Right atrium auricular region (tissue), 2 donors: Measurements from ENCODE around the gene PSMB7. TPM values are rescaled to one million over a fixed set of nuclear protein-coding genes. Genes with fewer than 3 reads are reported as not detected.
A peak's percentile ranks its signal among the peaks of the same experiment; 100 is the strongest.

Experiments
- DNase-seq: peaks from one replicate; pipeline ENCODE4 v3.0.0-alpha.2; 2019; ENCODE audit warnings: low spot score
- H3K27ac ChIP-seq, 2 donors: fragments of 200-600 bp; sonication (generic); 1 replicate in 1 of 2; 2 replicates in 1 of 2; pipeline ENCODE4 v1.5.1; 2016 to 2019
- H3K27me3 ChIP-seq, 2 donors: fragments of 200-600 bp; sonication (generic); one replicate each; pipeline versions ENCODE4 v1.5.1 to v1.6.0; 2017 to 2019
- H3K36me3 ChIP-seq: fragments of 200-600 bp; sonication (generic); one replicate; pipeline ENCODE4 v1.5.1; 2016
- H3K4me1 ChIP-seq, 2 donors: fragments of 200-600 bp; sonication (generic); one replicate each; pipeline versions ENCODE4 v1.5.1 to v1.6.0; 2017 to 2019
- H3K4me3 ChIP-seq, 2 donors: fragments of 200-600 bp; sonication (generic); 1 replicate in 1 of 2; 2 replicates in 1 of 2; pipeline ENCODE4 v1.5.1; 2017 to 2019; ENCODE audit warnings: mild to moderate bottlenecking in 1 of 2, moderate library complexity in 1 of 2
- H3K9me3 ChIP-seq, 2 donors: fragments of 200-600 bp; sonication (generic); one replicate each; pipeline ENCODE4 v1.5.1; 2019
- total RNA-seq, 2 donors: library from RNA; depleted of rRNA; stranded (reverse); fragments of >200 nt; gene quantifications; one replicate each; pipeline ENCODE4 v1.1.0, GENCODE V29; 2016
- TF ChIP-seq, protein P1 (sequence below), 2 donors: fragments of 200-600 bp; sonication (generic); IDR thresholded peaks; one replicate each; pipeline ENCODE4 v1.5.1; 2019; ENCODE audit warnings: antibody characterized with exemption in 2 of 2

PSMB7 gene
- total RNA-seq, 2 donors from 2014 or later = 178 to 207 TPM

DNA sequence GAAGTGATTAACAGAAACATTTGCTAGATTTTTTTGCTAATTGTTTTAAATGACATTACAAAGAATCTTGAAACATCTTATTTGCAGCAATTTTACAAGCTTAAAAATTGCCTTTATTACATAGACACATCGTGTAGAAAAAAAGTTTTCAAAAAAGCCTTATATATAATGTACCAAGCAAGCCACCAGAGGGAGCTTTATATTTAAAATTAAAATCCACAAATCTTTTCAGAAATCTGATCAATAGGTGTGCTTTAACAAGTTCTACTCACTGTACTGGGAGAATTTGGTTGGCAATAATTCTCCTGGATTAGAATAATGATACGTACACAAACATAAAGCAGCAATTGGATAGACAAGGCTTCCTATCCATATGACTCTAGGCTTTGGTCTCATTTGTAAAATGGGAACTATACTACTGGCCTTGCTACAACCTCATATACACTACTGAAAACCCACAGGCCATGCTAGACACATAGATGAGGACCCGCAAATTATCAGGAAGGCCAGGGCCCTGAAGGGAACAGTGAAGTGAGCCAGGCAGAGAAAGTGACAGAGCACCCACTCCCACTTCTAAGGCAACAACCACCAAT is 4.8 kb downstream of the PSMB7 start:
- H3K36me3 ChIP-seq = peaks cover 72% of the 10 kb centered on the region
- TF ChIP-seq, protein P1, sequence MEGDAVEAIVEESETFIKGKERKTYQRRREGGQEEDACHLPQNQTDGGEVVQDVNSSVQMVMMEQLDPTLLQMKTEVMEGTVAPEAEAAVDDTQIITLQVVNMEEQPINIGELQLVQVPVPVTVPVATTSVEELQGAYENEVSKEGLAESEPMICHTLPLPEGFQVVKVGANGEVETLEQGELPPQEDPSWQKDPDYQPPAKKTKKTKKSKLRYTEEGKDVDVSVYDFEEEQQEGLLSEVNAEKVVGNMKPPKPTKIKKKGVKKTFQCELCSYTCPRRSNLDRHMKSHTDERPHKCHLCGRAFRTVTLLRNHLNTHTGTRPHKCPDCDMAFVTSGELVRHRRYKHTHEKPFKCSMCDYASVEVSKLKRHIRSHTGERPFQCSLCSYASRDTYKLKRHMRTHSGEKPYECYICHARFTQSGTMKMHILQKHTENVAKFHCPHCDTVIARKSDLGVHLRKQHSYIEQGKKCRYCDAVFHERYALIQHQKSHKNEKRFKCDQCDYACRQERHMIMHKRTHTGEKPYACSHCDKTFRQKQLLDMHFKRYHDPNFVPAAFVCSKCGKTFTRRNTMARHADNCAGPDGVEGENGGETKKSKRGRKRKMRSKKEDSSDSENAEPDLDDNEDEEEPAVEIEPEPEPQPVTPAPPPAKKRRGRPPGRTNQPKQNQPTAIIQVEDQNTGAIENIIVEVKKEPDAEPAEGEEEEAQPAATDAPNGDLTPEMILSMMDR (IDR thresholded peaks at IDR 0.05) = peak in 1 of 2 donors; percentile 42
- H3K4me3 ChIP-seq = no peak overlapping the region

DNA sequence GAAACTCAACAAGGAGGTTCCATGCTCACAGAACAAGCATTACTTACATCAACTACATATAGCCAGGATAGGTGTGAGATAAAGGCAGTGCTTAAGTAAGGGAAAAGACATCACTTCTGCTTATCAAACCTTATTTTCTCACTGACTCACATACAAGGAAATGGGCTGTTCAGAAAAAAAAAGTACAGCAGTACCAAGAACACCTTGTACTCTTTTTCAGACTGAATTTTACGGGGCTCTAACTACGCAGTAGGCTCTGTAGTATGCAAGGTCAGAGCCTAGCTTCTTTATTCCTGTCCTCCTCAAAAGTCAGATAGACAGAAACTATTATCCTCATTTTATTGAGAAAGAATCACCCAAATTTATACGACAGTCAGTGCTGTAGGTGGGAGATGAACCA is 5.8 kb downstream of the PSMB7 start:
- Histone ChIP-seq H3K36me3 (peaks cover 78% of the 10 kb centered on the region), H3K9me3 (no peaks in the 10 kb centered on the region), H3K27me3 (no peaks in the 10 kb centered on the region), H3K4me1 (peaks cover 0 to 6% of the 10 kb centered on the region in 2 donors), H3K4me3 (no peak overlapping the region), H3K27ac (no peak overlapping the region)
- TF ChIP-seq, protein P1 (IDR thresholded peaks at IDR 0.05) = no peak
- no peak for DNase-seq

More for the DNA sequence above, 4.8 kb downstream of the PSMB7 start:
- no peak for DNase-seq
- no peaks in the 10 kb centered on the region for H3K9me3 ChIP-seq
- no peaks in the 10 kb centered on the region for H3K27me3 ChIP-seq
- H3K4me1 ChIP-seq = peaks cover 0 to 10% of the 10 kb centered on the region in 2 donors
- H3K27ac ChIP-seq = no peak overlapping the region

DNA sequence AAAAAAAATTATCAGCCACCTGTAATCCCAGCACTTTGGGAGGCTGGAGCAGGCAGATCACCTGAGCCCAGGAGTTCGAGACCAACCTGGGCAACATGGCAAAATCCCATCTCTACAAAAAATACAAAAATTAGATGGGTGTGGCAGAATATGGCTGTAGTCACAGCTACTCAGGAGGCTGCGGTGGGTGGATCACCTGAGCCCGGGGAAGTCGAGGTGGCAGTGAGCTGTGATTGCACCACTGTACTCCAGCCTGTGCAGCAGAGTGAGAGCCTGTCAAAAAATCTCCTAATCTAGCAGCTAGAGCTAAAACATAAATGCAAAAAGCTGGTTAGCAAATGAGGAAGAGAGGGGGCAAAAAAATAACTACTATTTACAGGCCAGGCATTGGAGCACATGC is 12.0 kb downstream of the PSMB7 start:
- Histone ChIP-seq H3K27me3 (no peaks in the 10 kb centered on the region), H3K36me3 (peaks cover 40% of the 10 kb centered on the region), H3K27ac (no peak overlapping the region), H3K9me3 (no peaks in the 10 kb centered on the region), H3K4me1 (peaks cover 0 to 21% of the 10 kb centered on the region in 2 donors), H3K4me3 (no peak overlapping the region)
- TF ChIP-seq, protein P1 (IDR thresholded peaks at IDR 0.05) = no peak
- DNase-seq = no peak

DNA sequence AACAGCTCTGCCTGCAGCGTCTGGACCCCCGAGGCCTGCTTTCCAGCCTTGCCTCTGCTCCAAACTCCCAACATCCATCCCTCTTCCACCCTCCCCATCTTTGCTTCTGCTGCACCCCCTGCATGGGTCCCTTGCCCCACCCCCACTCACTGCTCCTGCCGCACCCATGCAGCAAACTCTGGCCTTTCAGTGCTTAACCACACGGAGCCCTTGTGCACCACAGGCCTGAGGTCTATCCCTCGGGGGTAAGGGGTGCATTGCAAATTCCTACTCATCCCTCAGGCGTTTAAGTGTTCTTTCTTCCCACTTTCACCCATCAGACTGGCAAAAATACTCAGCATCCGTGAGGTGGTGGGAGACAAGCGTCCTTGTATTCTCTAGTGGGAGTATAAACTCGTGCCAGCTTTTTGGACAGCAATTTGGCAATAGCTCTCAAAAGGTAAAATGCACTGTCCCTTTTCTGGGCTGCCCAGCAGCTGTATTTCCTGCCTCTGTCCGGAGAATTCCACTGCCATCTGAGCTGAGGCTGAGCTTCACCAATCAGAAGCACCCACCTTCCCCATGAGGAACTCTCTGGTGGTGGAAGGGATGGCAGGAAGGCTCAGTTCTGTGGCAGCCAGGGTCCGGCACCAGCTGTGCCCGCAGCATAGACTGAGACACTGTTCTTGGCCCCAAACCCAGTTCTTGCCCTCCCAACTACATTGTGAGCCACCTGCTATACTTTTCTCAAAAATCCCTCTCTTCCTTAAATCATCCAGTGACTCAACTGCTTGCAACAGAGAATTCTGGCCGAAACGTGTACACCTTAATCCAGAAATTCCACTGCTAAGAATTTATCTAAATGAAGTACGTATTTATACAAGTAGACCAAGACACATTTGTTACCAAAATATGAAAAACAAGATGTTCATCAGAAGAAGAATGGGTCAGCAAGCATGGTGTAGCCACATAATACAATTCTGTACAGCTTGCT is 15.0 kb downstream of the PSMB7 start:
- H3K27me3 ChIP-seq = no peaks in the 10 kb centered on the region
- no peaks in the 10 kb centered on the region for H3K9me3 ChIP-seq
- peaks cover 21% of the 10 kb centered on the region for H3K36me3 ChIP-seq
- H3K27ac ChIP-seq = peak overlapping the region; percentile 18 to 40
- H3K4me3 ChIP-seq = no peak overlapping the region
- peaks cover 0 to 21% of the 10 kb centered on the region in 2 donors for H3K4me1 ChIP-seq
- DNase-seq = no peak
- TF ChIP-seq, protein P1 (IDR thresholded peaks at IDR 0.05) = no peak

DNA sequence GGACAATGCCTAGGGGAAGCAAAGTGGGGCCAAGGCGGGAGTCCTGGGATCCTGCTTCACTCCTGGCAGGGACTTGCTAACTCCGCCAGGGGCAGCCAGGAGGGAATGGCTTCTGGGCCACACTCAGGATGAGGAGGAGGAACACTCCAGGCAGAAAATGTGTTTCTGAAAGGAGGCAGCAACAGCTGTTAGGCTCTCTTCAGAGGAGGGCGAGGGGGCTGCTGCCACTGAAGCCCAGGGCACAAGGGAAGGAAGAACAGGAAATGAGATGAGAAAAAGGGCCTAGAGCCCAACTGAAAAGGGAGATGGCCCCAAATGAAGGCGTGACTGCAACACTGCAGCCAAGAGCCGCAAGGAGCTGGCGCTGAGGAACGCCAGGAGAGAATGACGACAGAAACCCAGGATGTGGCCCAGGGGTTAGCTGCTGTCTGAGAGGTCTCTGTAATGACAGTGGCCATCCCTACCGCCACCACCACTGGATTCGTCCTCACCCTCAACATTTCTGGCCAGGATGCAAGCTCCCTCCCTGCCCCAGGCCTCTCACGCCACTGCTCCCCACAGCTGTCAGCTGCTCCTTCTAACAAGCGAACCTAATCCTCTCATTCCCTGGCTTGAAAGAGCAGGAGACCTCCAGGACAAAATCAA is 15.8 kb downstream of the PSMB7 start:
- no peak for DNase-seq
- H3K27ac ChIP-seq = peak overlapping the region; percentile 18 to 40
- H3K4me3 ChIP-seq = no peak overlapping the region
- H3K36me3 ChIP-seq = peaks cover 14% of the 10 kb centered on the region
- no peaks in the 10 kb centered on the region for H3K27me3 ChIP-seq
- TF ChIP-seq, protein P1 (IDR thresholded peaks at IDR 0.05) = no peak
- peaks cover 0 to 21% of the 10 kb centered on the region in 2 donors for H3K4me1 ChIP-seq
- H3K9me3 ChIP-seq = no peaks in the 10 kb centered on the region
